SK-N-SH (cell line): ENCODE measurements around the gene MAD1L1.

ENCODE experiments used
- FOXJ3 ChIP-seq: sonication (generic); formaldehyde crosslinking; IDR thresholded peaks from 2 replicates; pipeline ENCODE4 v1.5.1; 2020; ENCODE audit warnings: mild to moderate bottlenecking, missing genetic modification reagents
- TF ChIP-seq, protein P1 (sequence below): fragments of 200-600 bp; sonication (generic); IDR thresholded peaks from 2 replicates; pipeline ENCODE4 v1.6.1; 2017; ENCODE audit warnings: antibody characterized with exemption, mild to moderate bottlenecking, moderate library complexity

DNA sequence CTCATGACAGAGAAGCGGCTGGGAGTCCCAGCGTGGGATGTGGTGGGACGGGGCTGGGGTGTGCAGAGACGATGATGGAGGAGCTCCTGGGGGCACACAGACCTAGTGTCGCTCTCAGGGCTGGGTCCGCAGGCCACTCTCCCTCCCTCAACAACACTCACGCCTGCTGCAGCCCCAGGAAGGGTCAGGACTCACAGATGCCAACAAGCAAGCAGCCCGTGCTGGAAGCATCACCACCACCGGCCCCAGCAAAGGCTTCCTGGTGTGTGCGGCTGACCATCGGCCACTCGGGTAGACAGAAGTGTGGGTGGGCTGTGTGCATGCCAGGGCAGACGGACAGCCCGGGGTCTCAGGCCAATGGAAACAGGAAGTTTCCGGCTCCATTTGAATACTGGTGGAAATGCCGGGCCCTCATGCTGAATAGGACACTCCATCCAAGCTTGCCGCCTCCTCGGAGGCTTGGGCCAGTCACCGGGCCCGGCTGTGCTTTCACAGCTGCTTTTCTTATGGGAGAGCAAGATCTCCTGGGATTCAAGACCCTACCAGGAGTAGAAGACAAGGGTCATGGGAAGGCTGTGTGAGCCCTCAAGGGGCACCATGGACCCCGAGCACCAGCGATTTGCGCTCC, 384.6 kb downstream of the MAD1L1 start:
- TF ChIP-seq, protein P1, sequence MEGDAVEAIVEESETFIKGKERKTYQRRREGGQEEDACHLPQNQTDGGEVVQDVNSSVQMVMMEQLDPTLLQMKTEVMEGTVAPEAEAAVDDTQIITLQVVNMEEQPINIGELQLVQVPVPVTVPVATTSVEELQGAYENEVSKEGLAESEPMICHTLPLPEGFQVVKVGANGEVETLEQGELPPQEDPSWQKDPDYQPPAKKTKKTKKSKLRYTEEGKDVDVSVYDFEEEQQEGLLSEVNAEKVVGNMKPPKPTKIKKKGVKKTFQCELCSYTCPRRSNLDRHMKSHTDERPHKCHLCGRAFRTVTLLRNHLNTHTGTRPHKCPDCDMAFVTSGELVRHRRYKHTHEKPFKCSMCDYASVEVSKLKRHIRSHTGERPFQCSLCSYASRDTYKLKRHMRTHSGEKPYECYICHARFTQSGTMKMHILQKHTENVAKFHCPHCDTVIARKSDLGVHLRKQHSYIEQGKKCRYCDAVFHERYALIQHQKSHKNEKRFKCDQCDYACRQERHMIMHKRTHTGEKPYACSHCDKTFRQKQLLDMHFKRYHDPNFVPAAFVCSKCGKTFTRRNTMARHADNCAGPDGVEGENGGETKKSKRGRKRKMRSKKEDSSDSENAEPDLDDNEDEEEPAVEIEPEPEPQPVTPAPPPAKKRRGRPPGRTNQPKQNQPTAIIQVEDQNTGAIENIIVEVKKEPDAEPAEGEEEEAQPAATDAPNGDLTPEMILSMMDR = no peak
- TF ChIP-seq FOXJ3 (CRISPR knock-in tag) = no peak
